Ureter (tissue), 1 donor: Measurements from ENCODE around the gene ADAMTS18. TPM values are rescaled to one million over a fixed set of nuclear protein-coding genes. Genes with fewer than 3 reads are reported as not detected.

Experiments
- DNase-seq: peaks from one replicate; pipeline ENCODE4 v3.0.0-alpha.2; 2020; ENCODE audit warnings: low spot score
- total RNA-seq: library from RNA; stranded (reverse); gene quantifications from one replicate; pipeline ENCODE4 v1.2.4, GENCODE V29; 2023
- donor health status: DM: yes; HTN: yes; CAD: no.

The ADAMTS18 gene
- total RNA-seq, 1 donor from 2014 or later = not detected

DNA sequence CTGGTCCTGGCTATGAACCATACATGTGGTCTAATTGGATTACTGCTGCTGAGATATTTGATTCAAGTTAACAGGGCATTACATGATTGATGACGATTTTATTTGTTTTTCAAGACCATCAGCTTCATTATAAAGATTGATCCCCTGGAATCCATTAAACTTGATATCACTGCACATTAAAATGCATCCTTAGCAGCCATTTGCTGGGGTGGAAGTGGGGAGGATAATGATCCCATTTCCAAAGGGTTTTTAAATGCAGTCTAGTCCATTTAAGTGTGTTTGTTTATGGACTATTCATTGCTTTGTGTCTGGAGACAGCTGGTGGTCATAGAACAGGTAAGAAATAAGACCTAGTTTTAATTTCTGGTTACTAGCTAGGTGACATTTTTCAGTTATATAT lies 40.9 kb downstream of the ADAMTS18 start:
- DNase-seq = no peak

DNA sequence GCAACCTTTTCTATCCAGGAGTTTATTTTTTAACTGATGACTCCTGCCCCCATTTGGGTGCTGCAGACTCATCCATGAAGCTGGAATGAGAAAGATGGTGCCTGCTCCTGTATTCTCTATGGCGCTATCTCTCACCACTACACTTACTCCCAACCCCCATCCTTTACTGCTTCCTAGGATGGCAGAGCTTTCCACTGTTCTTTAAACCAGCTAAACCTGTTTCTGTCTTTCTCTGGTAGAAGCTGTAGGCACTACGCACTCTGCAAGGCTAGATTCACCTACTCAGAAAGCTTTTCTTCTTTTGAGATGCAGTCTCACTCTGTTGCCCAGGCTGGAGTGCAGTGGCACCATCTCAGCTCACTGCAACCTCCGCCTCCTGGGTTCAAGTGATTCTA lies 47.0 kb downstream of the ADAMTS18 start:
- no peak for DNase-seq

DNA sequence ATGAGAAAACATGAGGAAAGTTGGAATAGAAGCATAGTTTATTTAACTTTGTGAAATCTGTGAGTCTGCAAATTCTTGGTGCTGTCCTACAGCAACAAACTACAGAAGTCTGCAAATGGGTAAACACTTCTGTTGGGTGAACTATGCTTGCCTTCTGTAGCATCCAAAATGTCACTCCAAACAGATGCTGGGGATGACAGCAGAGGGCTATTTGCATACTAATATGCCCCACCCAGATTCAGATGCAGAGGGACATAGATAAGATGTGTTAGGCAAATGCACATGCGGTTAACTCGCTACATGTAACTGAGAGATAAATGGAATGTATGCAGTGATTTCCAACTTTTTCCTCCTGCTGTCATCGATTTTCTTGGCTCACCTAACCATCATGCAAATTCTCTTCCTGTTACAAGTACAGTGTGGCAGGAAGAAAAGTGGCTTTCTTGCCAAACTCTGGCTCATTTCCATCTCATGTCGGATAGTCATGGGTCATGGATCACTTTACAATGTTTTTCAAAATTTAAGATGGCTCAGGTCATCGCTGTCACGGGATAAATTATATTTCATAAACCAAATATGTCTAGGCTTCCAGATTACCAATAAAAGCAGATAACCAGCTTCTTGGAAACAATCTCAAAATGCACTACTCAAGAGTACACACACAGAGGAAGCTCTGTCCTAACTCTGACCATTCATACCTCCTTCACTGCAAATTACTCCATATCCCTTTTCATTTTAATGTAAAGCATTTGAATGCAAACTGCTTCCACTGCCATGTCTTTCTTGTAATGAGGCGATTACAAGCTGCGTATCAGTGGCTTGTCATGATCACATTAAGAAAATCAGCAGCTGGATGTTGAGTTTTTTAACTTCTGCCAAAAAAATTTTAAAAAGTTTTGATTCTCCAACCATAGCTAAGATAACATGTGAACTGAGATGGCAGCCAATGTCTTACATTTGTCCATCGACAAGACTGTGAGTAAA lies 47.7 kb downstream of the ADAMTS18 start:
- no peak for DNase-seq

DNA sequence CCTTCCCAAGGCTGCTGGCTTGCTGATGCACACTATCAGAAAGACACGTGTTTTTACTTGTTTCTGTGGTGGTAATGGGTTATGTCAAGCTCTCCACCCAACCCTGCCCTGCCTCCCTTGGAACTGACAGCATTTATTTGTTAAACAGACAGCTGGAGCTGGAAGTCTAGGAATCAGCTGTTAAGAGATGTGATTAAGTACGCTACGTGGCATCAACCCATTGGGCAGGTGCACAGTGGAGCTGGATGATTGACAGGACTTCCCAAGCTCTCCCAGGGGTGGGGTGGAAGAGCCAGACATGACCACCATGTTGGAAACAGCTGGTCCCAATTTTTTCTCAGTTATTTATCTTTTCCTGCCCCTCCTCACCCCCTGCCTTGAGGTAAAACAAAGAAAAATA lies 49.4 kb downstream of the ADAMTS18 start:
- DNase-seq = no peak

DNA sequence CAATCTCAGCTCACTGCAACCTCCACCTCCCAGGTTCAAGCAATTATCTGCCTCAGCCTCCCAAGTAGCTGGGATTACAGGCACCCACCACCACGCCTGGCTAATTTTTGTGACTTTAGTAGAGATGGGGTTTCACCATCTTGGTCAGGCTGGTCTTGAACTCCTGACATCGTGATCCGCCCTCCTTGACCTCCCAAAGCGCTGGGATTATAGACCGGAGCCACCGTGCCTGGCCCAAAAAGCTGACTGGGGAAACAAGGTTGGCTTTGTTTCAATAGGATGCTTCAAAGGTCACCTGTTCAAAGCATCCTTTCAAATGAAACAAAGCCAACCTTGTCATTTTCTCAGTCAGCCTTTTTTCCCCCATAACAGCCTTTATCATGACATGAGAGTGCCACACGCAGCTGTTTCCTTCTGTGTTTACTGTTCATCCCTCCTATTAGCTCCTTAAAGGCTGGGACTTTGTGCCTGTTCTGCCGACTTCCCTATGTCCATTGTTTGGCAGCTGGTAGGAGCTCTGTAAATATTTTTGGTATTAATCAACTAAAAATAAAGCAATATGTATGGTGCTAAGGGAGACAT lies 51.1 kb downstream of the ADAMTS18 start:
- no peak for DNase-seq

DNA sequence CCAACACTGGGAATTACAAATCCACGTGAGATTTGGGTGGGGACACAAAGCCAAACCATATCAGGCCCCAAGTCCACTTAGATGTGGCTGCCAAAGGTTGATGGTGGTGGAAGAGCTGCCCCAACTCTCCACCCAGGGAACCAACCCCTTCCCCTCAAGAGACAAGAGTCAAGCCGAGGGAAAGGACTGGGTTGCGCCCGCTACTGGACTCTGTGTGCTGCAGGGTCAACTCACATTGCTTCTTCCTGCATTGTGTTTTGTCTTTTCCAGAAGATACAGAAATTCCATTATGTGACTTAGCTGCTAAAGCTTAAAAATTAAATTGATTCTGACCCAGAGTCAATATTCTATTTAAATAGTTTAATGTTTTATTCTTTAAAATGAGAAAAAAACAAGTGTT lies 58.5 kb downstream of the ADAMTS18 start:
- DNase-seq = no peak

DNA sequence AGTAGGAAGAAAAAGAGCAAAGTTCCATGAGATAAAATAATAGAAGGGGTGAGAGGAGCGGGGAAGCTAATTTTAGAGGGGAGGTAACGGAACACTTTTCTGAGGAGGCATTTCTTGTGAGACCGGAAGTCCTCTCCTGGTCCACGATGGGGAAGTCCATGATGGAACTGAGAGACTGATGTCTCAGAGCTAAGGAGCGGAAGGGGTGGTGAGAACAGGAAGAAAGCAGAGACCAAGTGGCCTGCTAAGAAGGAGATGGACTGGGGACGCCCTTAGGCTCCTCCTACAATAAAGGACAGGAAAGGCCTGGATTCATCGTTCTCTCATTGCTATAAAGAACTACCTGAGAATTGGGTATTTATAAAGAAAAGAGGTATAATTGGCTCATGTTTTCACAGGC lies 59.4 kb downstream of the ADAMTS18 start:
- DNase-seq = no peak

DNA sequence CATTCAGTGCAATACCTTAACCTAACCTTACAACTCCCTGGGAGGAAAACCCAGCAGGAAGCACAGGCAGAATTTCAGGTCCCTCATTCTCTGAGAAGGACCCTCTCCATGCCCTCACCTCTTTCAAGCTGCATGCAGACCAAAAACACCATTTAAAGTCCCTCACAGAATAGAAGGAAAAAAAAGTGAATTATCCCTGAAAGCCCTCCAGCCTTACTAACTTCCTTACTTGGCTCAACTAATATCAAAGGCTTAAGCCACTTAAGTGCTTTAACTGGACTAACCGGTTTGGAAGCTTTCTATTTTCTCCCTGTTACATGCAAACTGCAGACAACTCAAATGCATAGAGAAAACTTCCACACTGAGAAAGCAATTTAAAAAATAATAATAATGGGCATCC lies 60.5 kb downstream of the ADAMTS18 start:
- no peak for DNase-seq

DNA sequence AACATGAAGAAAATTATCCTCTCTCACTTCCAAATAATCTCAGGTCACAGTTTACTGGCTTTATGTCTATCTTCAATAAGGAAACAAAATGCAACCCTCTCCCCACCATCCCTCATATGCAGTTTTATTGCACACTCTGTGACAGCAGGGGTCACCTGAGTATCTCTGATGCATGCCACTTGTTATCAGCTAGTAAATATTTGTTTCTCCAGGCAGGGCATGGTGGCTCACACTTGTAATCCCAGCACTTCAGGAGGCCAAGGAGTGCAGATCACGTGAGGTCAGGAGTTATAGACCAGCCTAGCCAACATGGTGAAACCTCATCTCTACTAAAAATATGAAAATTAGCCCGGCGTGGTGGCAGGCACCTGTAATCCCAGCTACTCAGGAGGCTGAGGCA lies 61.1 kb downstream of the ADAMTS18 start:
- no peak for DNase-seq

DNA sequence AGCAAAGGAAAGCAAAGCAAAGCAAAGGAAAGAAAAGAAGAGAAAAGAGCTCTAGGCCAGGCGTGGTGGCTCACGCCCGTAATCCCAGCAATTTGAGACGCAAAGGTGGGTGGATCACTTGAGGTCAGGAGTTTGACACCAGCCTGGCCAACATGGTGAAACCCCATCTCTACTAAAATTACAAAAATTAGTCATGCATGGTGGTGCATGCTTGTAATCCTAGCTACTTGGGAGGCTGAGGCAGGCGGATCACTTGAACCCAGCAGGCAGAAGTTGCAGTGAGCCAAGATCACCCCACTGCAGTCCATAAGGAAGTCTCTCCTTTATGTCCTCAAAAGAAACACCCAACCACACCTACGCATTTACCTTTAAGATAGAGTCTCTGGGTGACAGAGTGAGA lies 70.1 kb downstream of the ADAMTS18 start:
- no peak for DNase-seq

DNA sequence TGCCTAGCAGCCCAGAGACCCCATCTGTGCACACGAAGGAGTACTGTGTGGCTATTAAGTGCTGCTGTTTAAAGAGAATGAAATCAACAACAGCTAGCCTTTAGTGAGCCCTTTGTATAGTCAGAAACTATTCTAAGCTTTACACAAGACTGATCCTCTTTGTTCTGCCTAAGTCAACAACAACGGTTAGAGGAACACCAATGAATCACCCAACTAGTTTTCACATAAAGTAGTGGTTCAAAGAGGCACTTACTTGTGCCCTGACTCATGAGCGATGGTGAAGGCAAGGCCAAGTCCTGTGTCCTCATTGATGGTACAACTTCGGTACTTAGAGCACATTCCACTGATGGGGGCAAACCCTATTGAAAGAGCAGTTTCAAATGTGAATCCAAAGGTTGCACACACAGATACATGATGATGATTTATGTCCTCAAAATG lies 75.8 kb downstream of the ADAMTS18 start:
- no peak for DNase-seq

DNA sequence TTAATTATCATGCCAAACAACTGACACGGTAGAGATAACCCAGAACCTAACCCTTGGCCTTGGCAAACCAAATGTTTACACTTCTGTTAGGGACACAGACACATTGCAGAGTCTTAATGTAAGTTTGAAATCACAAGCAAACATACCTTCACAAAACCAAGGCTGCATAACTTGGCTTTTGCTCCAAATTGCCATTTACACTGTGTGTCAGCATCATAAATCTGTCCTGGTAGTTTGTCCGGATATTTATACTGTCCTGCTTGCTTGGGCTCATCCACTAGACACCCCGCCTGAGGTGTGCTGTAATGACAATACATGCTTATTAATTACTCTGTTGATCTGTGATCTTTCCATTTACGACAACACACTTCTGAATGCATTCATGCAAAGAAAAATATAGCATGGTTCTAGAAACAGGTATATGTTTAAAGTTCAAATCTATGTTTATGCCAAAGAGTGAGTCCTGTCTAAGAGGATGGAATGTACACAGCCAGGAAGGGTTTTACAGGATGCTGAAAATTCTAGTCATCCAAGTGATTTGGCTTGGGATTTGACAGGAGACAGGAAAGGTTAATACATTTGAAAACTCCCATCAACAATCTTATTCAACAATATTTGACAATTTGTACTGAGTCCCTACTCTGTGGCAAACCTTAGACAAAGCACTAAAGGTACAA lies 81.1 kb downstream of the ADAMTS18 start:
- DNase-seq = no peak

DNA sequence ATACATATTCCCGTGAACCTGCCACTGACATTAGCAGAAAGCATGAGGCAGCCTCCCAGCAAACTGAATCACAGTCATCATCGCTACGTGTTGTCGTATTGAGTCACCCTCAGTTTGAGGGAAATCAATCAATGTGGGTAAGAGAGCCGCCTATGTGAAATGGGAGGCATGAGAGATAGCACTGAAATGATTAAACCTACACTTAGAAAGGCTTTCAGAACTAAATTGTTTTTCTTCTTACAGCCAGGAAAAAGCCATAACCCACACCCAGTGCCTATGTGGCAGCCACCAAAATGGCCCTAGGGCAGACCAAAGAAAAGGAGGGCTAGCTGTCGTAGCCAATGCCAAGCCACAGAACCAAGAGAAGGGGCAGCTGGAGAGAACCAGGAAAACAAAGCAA lies 90.5 kb downstream of the ADAMTS18 start:
- DNase-seq = no peak

DNA sequence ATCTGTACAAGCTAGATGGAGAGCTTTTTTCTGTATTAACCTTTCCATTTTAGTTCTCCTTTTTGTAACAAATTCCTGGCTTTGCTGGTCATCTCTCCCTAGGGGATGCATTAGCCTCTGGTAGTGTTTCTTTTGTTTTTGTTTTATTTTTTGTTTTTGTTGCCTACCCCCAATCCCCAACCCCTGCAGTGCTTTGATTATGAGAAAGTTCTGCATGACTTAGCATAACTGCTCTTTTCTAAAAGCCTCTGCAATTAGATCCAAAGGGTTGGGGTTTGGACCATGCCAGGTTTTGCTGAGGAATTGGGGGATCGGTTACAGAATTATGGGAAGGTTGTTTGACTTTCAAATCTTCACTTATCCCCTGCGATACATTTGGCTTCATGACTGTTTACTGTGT lies 98.2 kb downstream of the ADAMTS18 start:
- DNase-seq = no peak

DNA sequence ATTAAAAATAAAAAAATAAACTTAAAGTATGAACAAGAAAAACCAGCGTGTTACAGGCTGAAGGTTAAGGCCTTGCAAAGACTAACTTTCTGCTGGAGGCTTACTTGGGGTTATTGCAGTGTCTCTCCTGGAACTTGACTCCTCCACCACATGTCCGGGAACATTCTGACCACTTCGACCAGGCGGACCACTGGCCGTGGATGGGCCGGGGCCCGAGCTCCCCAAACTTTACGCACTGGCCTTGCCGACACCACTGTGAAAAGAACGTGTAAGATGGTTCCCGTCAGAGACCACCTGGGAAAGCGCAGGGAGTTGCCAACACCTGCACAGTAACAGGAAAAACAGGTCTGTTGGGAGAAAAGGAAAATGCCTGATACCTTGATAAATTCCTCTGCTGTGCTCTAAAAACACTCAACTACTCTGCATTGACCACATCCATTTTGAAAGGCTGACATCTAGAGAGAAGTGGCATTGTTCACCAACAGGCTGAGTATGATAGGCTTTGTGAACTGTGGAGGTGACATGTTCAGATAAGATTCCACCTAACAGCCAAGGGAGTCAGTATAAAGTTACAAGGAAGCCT lies 99.1 kb downstream of the ADAMTS18 start:
- DNase-seq = no peak

DNA sequence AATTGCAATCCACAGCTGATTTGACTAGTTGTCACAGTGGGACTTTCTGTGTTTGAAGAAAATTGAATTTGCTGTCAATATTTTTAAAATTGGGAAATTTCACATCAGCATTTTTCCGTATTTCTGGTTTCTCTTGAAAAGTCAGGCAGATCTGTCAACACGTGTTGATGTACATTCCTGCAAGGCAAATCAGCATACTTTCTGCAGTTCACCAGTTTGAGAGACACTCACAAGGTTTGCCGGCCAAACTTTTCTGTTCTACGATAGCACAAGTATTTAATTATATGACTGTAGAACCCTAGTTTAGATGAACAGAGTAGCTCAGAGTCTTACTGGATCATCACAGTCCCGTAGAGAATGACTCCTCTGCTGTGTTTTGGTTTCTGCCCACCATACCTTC lies 102.0 kb downstream of the ADAMTS18 start:
- DNase-seq = no peak

DNA sequence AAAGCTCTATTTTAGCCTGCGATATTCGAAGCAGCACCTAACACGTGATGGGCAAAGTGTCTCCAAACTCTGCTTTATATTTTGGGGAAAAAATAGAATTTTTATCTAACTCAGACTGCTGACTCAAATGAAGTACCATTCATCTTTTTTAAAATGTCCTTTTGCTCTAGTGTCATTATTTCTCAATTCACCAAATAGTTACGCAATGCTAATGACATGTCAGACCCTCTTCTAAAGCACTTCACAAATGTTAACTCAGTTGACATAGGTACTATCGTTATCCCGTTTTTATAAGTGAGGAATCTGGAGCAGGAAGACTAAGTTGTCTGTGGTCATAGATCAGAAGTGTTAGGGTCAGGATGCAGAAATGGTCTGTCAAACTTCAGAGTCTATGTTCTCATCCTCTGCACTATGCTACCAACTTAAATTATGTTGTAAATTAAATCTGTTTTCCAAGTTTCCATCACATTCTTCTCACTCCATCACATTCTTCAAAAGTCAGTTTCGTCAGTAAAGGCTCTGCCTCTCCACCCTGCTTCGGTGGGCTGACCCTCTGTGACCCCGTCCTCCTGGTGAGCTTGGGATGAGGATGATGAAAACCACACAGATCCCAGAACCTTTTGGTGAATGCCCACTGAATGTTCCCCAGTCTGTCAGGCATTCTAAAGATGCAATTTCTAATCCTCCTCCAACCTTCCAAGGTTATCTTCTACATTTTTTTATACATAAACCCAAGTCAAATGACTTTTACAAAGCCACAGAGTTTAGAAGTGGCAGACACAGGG lies 102.8 kb downstream of the ADAMTS18 start:
- no peak for DNase-seq

DNA sequence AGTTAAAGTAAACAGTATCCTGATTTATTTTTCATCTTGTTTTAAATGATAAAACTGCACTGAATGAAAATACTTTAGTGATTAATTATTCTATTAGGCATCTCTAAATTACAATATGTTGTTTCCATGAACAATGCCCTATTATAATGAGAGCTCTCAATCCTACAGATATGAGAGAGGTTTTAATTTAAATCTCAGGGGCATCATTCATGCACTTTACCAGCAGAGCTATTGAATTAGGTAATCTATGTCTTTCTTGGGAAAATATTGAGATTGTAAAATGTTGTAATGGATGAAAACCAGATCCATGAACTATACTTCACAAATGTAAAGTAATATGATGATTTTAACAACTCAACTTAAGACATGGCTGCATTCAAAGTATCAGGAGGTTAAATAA lies 103.8 kb downstream of the ADAMTS18 start:
- DNase-seq = no peak

DNA sequence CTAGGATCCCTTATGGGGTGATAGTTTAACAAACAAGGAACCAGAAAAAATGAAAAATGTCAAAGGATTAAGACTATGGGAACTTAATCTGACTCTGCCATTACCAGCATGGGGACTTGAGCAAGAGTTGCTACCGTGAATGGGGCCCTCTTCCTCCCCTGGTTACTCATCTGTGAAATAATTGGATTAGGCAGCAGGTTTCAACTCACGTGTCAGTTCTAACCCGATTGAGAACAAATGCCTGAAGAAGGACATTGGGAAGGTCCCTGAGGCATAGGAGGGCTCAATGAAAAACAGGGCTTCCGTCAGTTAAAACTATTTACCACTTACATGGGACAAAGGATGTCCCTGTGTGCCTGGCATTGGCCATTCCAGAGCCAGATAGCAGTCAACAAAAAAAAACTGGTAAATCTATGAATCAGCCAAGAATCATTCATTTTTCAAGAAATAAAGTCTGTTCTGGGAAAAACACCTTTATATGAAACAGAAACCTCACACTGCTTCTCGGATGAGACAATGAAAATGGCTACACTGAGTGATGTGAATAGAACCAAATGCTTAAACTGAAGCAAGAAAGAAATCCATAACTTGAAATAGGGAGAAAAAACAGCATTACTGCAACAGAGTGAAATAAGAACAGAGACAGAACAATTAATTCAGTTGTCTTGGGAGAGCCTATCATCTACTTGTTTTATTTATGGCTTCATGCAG lies 104.3 kb downstream of the ADAMTS18 start:
- no peak for DNase-seq

DNA sequence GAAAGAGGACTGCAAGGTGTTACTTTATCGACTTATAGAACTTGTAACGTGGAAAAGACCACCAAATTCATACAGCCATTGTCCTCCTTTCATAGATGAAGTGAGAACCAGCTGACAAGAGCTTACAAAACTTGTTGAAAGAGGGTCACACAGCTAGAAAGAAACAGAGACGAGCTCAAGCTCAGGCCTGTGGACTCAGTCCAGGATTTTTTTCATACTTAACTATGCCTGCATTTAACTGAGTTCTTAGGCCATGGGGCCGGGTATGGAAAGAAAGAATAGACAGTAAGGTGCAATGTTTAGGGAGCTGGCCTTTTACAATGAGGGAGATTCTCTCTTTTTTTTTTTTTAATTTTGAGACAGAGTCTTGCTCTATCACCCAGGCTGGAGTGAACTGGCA lies 106.1 kb downstream of the ADAMTS18 start:
- no peak for DNase-seq

DNA sequence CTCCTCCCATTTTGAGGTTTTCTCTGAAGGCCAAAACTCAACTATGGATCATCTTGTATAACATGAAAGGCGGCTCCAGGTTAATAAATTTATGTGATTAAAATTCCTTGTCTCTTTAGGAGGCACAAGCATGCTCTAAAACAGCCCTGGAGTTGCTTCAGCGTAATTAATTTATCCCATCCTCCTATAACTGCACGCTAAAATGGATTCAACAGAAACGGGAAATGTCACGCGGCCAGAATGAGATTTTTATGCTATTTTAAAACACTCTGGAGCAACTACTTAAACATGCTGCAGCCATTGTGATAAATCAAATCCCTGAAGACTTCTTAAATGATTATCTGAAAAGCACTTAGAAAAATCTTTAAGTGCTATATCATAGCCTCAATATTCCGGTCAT lies 106.6 kb downstream of the ADAMTS18 start:
- DNase-seq = no peak
